B cell (primary cell): ENCODE data around the gene LRRC8A.
"Not testable (repeated sequence)": the region's sequence is repeated elsewhere in the genome, so short reads cannot be mapped to it uniquely, and the experiment has no call there.

Source experiments
- EZH2 ChIP-seq: IDR thresholded peaks from 2 replicates; pipeline ENCODE4 v1.6.1; 2012; ENCODE audit warnings: borderline replicate concordance, low read depth, mild to moderate bottlenecking, moderate library complexity, low read length; ENCODE audit not compliant: insufficient read depth, poor library complexity, severe bottlenecking
- TF ChIP-seq, protein P1 (sequence below): fragments of 200-600 bp; IDR thresholded peaks from one replicate; pipeline ENCODE4 v1.8.0; 2022; ENCODE audit warnings: antibody characterized with exemption, mild to moderate bottlenecking

DNA sequence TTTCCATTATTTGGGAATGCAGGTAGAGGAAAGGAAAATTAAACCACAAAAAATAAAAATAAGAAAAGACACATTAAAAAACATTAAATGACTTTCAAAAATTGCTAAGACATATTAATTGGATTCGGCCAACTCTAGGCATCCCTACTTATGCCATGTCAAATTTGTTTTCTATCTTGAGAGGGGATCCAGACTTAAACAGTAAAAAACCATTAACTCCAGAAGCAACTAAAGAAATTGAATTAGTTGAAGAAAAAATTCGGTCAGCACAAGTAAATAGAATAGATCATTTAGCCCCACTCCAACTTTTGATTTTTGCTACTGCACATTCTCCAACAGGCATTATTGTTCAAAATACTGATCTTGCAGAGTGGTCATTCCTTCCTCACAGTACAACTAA is 29.3 kb upstream of the LRRC8A start:
- TF ChIP-seq, protein P1, sequence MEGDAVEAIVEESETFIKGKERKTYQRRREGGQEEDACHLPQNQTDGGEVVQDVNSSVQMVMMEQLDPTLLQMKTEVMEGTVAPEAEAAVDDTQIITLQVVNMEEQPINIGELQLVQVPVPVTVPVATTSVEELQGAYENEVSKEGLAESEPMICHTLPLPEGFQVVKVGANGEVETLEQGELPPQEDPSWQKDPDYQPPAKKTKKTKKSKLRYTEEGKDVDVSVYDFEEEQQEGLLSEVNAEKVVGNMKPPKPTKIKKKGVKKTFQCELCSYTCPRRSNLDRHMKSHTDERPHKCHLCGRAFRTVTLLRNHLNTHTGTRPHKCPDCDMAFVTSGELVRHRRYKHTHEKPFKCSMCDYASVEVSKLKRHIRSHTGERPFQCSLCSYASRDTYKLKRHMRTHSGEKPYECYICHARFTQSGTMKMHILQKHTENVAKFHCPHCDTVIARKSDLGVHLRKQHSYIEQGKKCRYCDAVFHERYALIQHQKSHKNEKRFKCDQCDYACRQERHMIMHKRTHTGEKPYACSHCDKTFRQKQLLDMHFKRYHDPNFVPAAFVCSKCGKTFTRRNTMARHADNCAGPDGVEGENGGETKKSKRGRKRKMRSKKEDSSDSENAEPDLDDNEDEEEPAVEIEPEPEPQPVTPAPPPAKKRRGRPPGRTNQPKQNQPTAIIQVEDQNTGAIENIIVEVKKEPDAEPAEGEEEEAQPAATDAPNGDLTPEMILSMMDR: not testable (repeated sequence)
- not testable (repeated sequence) for TF ChIP-seq EZH2
